ENCODE data around the gene BICD2. TPM values are rescaled to one million over a fixed set of nuclear protein-coding genes. Genes with fewer than 3 reads are reported as not detected.

The BICD2 gene
- total RNA-seq, 1 donor from 2014 or later = 48.2 TPM

- Histone ChIP-seq H2AFZ (ENCODE audit: low read depth, low read length) (no peak overlapping the region), H3K9me3 (ENCODE audit: insufficient read depth, low read depth, low read length) (no peaks in the 10 kb centered on the region), H3K4me1 (ENCODE audit: insufficient read depth, low read length) (peaks cover 12% of the 10 kb centered on the region), H3K9ac (ENCODE audit: low read length) (no peak overlapping the region), H3K36me3 (ENCODE audit: insufficient read depth, low read length) (no peaks in the 10 kb centered on the region), H3K4me3 (ENCODE audit: insufficient read depth, low read depth, low read length) (no peak overlapping the region), H3K79me2 (ENCODE audit: insufficient read depth, low read length) (peaks cover 22% of the 10 kb centered on the region), H3K27me3 (ENCODE audit: insufficient read depth, low read length) (no peaks in the 10 kb centered on the region), H3K4me2 (ENCODE audit: low read length) (no peak overlapping the region), H4K20me1 (ENCODE audit: insufficient read depth, low read length) (peaks cover 15% of the 10 kb centered on the region), H3K27ac (ENCODE audit: low read depth, low read length) (no peak overlapping the region)
- TF ChIP-seq EZH2 (IDR thresholded peaks at IDR 0.05; ENCODE audit: insufficient read depth, low read length) (no peak), CTCF (IDR thresholded peaks at IDR 0.05; ENCODE audit: insufficient read depth, low read depth, low read length) (no peak)
- FAIRE-seq (no peak), DNase-seq (ENCODE audit: low read depth) (no peak)
- no peak overlapping the region for H3K4me3 Mint-ChIP-seq (ENCODE audit: unreplicated experiment)
- H3K36me3 Mint-ChIP-seq (ENCODE audit: low read depth, unreplicated experiment) = no peaks in the 10 kb centered on the region
- peaks cover 12% of the 10 kb centered on the region for H3K4me1 Mint-ChIP-seq (ENCODE audit: low read depth, unreplicated experiment)
- H3K9me3 Mint-ChIP-seq (ENCODE audit: unreplicated experiment) = peaks cover 4% of the 10 kb centered on the region
- peaks cover 6% of the 10 kb centered on the region for H3K27me3 Mint-ChIP-seq (ENCODE audit: low read depth, unreplicated experiment)
- H3K27ac Mint-ChIP-seq (ENCODE audit: unreplicated experiment) = no peak overlapping the region
Measured at GRCh38 chr9:92767066-92768054, 2.7 kb upstream of the BICD2 start.

- peaks cover 12% of the 10 kb centered on the region for H3K4me1 ChIP-seq (ENCODE audit: insufficient read depth, low read length)
- no peaks in the 10 kb centered on the region for H3K27me3 ChIP-seq (ENCODE audit: insufficient read depth, low read length)
- H3K4me1 Mint-ChIP-seq (ENCODE audit: low read depth, unreplicated experiment) = peaks cover 20% of the 10 kb centered on the region
- no peaks in the 10 kb centered on the region for H3K36me3 Mint-ChIP-seq (ENCODE audit: low read depth, unreplicated experiment)
- H3K9me3 ChIP-seq (ENCODE audit: insufficient read depth, low read depth, low read length) = no peaks in the 10 kb centered on the region
- peak overlapping the region; percentile 69 for H3K4me3 ChIP-seq (ENCODE audit: insufficient read depth, low read depth, low read length)
- H3K36me3 ChIP-seq (ENCODE audit: insufficient read depth, low read length) = no peaks in the 10 kb centered on the region
- peaks cover 4% of the 10 kb centered on the region for H3K9me3 Mint-ChIP-seq (ENCODE audit: unreplicated experiment)
- H3K27ac Mint-ChIP-seq (ENCODE audit: unreplicated experiment) = peak overlapping the region; percentile 95
- H3K27ac ChIP-seq (ENCODE audit: low read depth, low read length) = peak overlapping the region; percentile 95
- peak; percentile 92 for DNase-seq (ENCODE audit: low read depth)
- H2AFZ ChIP-seq (ENCODE audit: low read depth, low read length) = peak overlapping the region; percentile 80
- peaks cover 36% of the 10 kb centered on the region for H4K20me1 ChIP-seq (ENCODE audit: insufficient read depth, low read length)
- no peak for FAIRE-seq
- peaks cover 6% of the 10 kb centered on the region for H3K27me3 Mint-ChIP-seq (ENCODE audit: low read depth, unreplicated experiment)
- peak overlapping the region; percentile 88 for H3K4me2 ChIP-seq (ENCODE audit: low read length)
- TF ChIP-seq EZH2 (IDR thresholded peaks at IDR 0.05; ENCODE audit: insufficient read depth, low read length) (no peak), CTCF (IDR thresholded peaks at IDR 0.05; ENCODE audit: insufficient read depth, low read depth, low read length) (peak; percentile 88)
- peak overlapping the region; percentile 93 for H3K9ac ChIP-seq (ENCODE audit: low read length)
- peak overlapping the region; percentile 89 for H3K4me3 Mint-ChIP-seq (ENCODE audit: unreplicated experiment)
- peaks cover 43% of the 10 kb centered on the region for H3K79me2 ChIP-seq (ENCODE audit: insufficient read depth, low read length)
Measured at GRCh38 chr9:92764988-92765936, 629 bp upstream of the BICD2 start.
